NB4 (cell line): Measurements from ENCODE around the gene DUS2.

Experiments used
- POLR2A ChIP-seq: IDR thresholded peaks from 2 replicates; pipeline ENCODE4 v1.6.1; 2011; ENCODE audit warnings: mild to moderate bottlenecking; ENCODE audit not compliant: insufficient read length; ENCODE audit errors: extremely low read depth
- TF ChIP-seq, protein P1 (sequence below): IDR thresholded peaks from one replicate; pipeline ENCODE4 v1.5.1; 2012; ENCODE audit warnings: low read depth, low read length

DNA sequence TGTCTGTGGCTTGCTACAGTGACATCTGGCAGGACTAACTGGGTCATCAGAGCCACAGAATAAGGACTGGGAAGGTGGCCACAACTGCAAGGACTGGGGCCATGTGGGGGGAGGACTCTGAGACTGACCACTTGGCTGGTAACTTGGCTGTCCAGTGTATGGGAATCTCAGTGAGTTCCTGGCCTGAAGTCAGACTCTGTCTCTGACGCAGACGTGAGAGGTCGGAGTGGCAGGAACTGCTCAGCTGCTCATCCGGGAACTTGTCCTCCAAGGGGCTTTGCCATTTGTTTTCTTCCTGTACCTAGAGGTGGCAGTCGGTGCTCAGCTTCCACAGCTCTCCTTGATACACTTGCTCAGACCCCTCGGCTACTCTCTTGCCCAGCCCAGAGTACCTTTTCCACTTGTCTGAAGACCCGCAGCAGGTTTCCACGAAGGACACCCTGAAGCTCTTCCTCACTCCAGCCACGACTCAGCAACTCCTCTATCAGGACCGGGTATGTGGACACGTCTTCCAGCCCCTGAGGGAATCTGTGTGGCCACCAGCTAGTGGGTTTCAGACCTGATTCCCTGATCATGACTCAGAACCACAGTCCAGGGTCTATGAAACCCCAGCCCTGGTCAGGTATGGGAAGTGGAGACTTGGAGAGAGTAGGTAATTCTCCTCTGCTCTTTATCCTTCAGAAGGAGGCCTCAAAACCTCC is 35.5 kb upstream of the DUS2 start:
- TF ChIP-seq, protein P1, sequence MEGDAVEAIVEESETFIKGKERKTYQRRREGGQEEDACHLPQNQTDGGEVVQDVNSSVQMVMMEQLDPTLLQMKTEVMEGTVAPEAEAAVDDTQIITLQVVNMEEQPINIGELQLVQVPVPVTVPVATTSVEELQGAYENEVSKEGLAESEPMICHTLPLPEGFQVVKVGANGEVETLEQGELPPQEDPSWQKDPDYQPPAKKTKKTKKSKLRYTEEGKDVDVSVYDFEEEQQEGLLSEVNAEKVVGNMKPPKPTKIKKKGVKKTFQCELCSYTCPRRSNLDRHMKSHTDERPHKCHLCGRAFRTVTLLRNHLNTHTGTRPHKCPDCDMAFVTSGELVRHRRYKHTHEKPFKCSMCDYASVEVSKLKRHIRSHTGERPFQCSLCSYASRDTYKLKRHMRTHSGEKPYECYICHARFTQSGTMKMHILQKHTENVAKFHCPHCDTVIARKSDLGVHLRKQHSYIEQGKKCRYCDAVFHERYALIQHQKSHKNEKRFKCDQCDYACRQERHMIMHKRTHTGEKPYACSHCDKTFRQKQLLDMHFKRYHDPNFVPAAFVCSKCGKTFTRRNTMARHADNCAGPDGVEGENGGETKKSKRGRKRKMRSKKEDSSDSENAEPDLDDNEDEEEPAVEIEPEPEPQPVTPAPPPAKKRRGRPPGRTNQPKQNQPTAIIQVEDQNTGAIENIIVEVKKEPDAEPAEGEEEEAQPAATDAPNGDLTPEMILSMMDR: no peak
- no peak for TF ChIP-seq POLR2A
